ENCODE data around the gene CLEC3A.
A peak's percentile ranks its signal among the peaks of the same experiment; 100 is the strongest.

Gene CLEC3A

DNA sequence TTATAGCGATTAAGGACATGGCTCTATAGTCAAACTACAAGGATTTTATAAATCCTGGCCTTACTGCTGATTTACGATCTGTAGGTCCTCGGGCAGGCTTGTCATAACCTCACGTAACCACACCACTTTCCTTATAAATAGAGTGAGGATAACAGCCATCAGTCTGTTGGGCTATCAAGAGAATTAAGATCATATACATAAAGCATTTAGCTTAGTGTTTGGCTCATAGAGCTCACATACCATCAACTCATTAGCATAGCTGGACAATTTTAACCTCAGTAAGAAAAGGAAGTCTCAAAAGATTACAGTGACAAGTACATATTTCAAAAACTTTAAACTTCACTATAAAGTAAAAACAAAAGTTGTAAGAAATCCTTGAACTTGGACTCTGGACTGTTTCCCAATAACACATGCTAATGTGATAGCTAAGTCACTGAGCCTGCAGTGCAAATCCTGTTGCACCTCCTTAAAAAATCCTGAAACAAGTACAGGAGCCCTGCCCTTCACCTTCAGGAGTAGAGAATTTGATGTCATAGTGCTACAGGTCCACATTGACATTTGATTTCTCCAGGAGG, 20.8 kb upstream of the CLEC3A start:
- H3K36me3 ChIP-seq (ENCODE audit: insufficient read depth, low read length), result no peaks in the 10 kb centered on the region
- no peaks in the 10 kb centered on the region for H3K9me2 ChIP-seq (replicated peaks; ENCODE audit: low read depth, low read length)
- no peaks in the 10 kb centered on the region for H3K79me2 ChIP-seq (ENCODE audit: insufficient read depth, low read length)
- no peaks in the 10 kb centered on the region for H3F3A ChIP-seq (ENCODE audit: low read depth)
- H3K4me3 ChIP-seq (ENCODE audit: low read length, poor library complexity, severe bottlenecking), result no peak overlapping the region
- H3K4me2 ChIP-seq (ENCODE audit: low read depth, low read length, poor library complexity, severe bottlenecking), result no peak overlapping the region
- H3K27me3 ChIP-seq (ENCODE audit: insufficient read depth, low read length, poor library complexity, severe bottlenecking), result no peaks in the 10 kb centered on the region
- no peaks in the 10 kb centered on the region for H3K4me1 ChIP-seq (ENCODE audit: insufficient read depth, low read length, poor library complexity, severe bottlenecking)
- H3K9me3 ChIP-seq (ENCODE audit: insufficient read depth, low read depth, low read length), result no peaks in the 10 kb centered on the region
- no peak overlapping the region for H2AFZ ChIP-seq (ENCODE audit: low read length)
- no peak overlapping the region for H3K9ac ChIP-seq (ENCODE audit: low read depth, low read length, poor library complexity, severe bottlenecking)
- TF ChIP-seq, protein P1, sequence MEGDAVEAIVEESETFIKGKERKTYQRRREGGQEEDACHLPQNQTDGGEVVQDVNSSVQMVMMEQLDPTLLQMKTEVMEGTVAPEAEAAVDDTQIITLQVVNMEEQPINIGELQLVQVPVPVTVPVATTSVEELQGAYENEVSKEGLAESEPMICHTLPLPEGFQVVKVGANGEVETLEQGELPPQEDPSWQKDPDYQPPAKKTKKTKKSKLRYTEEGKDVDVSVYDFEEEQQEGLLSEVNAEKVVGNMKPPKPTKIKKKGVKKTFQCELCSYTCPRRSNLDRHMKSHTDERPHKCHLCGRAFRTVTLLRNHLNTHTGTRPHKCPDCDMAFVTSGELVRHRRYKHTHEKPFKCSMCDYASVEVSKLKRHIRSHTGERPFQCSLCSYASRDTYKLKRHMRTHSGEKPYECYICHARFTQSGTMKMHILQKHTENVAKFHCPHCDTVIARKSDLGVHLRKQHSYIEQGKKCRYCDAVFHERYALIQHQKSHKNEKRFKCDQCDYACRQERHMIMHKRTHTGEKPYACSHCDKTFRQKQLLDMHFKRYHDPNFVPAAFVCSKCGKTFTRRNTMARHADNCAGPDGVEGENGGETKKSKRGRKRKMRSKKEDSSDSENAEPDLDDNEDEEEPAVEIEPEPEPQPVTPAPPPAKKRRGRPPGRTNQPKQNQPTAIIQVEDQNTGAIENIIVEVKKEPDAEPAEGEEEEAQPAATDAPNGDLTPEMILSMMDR (conservative IDR thresholded peaks at IDR 0.05; ENCODE audit: low read length), result no peak
- no peak for TF ChIP-seq EZH2phosphoT487 (IDR thresholded peaks at IDR 0.05; ENCODE audit: borderline replicate concordance)
- H4K20me1 ChIP-seq (ENCODE audit: insufficient read depth, low read length, poor library complexity, severe bottlenecking), result no peaks in the 10 kb centered on the region

DNA sequence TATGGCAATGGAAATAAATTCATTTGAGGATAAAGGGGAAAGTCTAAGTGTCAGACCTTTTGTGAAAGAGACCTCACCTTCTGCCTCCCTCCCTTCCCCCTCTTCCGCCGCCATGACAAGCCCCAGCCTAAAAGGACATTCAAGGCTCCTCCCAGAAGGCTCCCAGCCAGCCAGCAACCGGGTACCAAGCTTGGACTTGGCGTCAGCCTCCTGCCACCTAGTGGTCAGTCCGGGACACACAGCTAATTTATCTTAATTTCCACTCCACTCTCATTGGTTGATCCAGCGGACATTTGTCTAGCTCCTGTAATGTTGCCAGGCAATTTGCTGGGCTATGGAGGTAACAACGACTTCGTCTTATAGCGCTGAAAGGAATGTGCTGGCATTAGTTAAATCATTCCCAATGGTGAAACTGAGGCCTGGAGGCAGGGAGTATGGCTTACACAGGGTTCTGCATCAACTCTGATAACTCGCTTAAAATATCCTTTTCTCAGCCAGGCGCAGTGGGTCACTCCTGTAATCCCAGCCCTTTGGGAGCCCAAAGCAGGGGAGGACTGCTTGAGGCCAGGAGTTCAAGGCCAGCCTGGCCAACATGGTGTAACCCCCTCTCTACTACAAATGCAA, 19.3 kb upstream of the CLEC3A start:
- H4K20me1 ChIP-seq (ENCODE audit: insufficient read depth, low read length, poor library complexity, severe bottlenecking), result no peaks in the 10 kb centered on the region
- H3K4me1 ChIP-seq (ENCODE audit: insufficient read depth, low read length, poor library complexity, severe bottlenecking), result no peaks in the 10 kb centered on the region
- peak overlapping the region; percentile 31 for H3K4me2 ChIP-seq (ENCODE audit: low read depth, low read length, poor library complexity, severe bottlenecking)
- H3F3A ChIP-seq (ENCODE audit: low read depth), result no peaks in the 10 kb centered on the region
- H3K36me3 ChIP-seq (ENCODE audit: insufficient read depth, low read length), result no peaks in the 10 kb centered on the region
- H3K4me3 ChIP-seq (ENCODE audit: low read length, poor library complexity, severe bottlenecking), result peak overlapping the region; percentile 9
- H3K9ac ChIP-seq (ENCODE audit: low read depth, low read length, poor library complexity, severe bottlenecking), result no peak overlapping the region
- no peaks in the 10 kb centered on the region for H3K9me2 ChIP-seq (replicated peaks; ENCODE audit: low read depth, low read length)
- no peaks in the 10 kb centered on the region for H3K79me2 ChIP-seq (ENCODE audit: insufficient read depth, low read length)
- no peaks in the 10 kb centered on the region for H3K27me3 ChIP-seq (ENCODE audit: insufficient read depth, low read length, poor library complexity, severe bottlenecking)
- H3K9me3 ChIP-seq (ENCODE audit: insufficient read depth, low read depth, low read length), result no peaks in the 10 kb centered on the region
- no peak for TF ChIP-seq EZH2phosphoT487 (IDR thresholded peaks at IDR 0.05; ENCODE audit: borderline replicate concordance)
- TF ChIP-seq, protein P1 (conservative IDR thresholded peaks at IDR 0.05; ENCODE audit: low read length), result peak; percentile 96
- peak overlapping the region; percentile 94 for H2AFZ ChIP-seq (ENCODE audit: low read length)

DNA sequence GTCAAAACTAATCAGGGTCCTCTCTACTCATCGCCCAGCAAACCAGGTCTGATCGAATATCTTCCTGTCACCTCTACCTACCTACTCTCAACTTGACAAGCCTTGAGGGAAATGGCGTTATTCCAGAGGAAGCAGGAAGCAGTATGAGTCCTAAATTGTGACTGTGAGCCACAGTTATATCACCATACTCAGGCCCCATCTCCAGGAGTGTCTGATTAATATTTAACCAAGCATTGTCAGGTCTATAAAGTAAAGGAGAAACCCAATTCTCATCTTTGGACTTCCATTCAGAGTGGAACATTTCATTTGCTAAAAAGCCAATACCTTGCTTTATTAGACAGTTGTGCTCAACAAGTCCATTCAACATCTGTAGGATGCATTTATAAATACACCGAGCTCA, 17.8 kb upstream of the CLEC3A start:
- no peak overlapping the region for H3K9ac ChIP-seq (ENCODE audit: low read depth, low read length, poor library complexity, severe bottlenecking)
- H3K4me3 ChIP-seq (ENCODE audit: low read length, poor library complexity, severe bottlenecking), result no peak overlapping the region
- H3K79me2 ChIP-seq (ENCODE audit: insufficient read depth, low read length), result no peaks in the 10 kb centered on the region
- no peak overlapping the region for H2AFZ ChIP-seq (ENCODE audit: low read length)
- no peaks in the 10 kb centered on the region for H3K4me1 ChIP-seq (ENCODE audit: insufficient read depth, low read length, poor library complexity, severe bottlenecking)
- no peaks in the 10 kb centered on the region for H3K36me3 ChIP-seq (ENCODE audit: insufficient read depth, low read length)
- H3K9me3 ChIP-seq (ENCODE audit: insufficient read depth, low read depth, low read length), result no peaks in the 10 kb centered on the region
- no peaks in the 10 kb centered on the region for H3K9me2 ChIP-seq (replicated peaks; ENCODE audit: low read depth, low read length)
- no peaks in the 10 kb centered on the region for H3F3A ChIP-seq (ENCODE audit: low read depth)
- no peak overlapping the region for H3K4me2 ChIP-seq (ENCODE audit: low read depth, low read length, poor library complexity, severe bottlenecking)
- H3K27me3 ChIP-seq (ENCODE audit: insufficient read depth, low read length, poor library complexity, severe bottlenecking), result no peaks in the 10 kb centered on the region
- no peaks in the 10 kb centered on the region for H4K20me1 ChIP-seq (ENCODE audit: insufficient read depth, low read length, poor library complexity, severe bottlenecking)
- TF ChIP-seq, protein P1 (conservative IDR thresholded peaks at IDR 0.05; ENCODE audit: low read length), result no peak
- TF ChIP-seq EZH2phosphoT487 (IDR thresholded peaks at IDR 0.05; ENCODE audit: borderline replicate concordance), result no peak

All from Loucy (cell line).